PC-3 (cell line): Measurements from ENCODE around the gene TENM4.

Experiments
- EZH2 ChIP-seq: fragments of 300-600 bp; sonication (generic); IDR thresholded peaks from one replicate; pipeline ENCODE4 v1.6.1; 2017; ENCODE audit warnings: antibody characterized with exemption, mild to moderate bottlenecking, low read length; ENCODE audit not compliant: unreplicated experiment
- EZH2phosphoT487 ChIP-seq: fragments of 300-600 bp; sonication (generic); IDR thresholded peaks from 2 replicates; pipeline ENCODE4 v1.6.1; 2018; ENCODE audit warnings: mild to moderate bottlenecking, antibody characterized with exemption, low read length, borderline replicate concordance
- TF ChIP-seq, protein P1 (sequence below): fragments of 300-600 bp; sonication (generic); conservative IDR thresholded peaks from 2 replicates; pipeline ENCODE4 v1.5.1; 2017; ENCODE audit warnings: antibody characterized with exemption, low read depth, mild to moderate bottlenecking, low read length

DNA sequence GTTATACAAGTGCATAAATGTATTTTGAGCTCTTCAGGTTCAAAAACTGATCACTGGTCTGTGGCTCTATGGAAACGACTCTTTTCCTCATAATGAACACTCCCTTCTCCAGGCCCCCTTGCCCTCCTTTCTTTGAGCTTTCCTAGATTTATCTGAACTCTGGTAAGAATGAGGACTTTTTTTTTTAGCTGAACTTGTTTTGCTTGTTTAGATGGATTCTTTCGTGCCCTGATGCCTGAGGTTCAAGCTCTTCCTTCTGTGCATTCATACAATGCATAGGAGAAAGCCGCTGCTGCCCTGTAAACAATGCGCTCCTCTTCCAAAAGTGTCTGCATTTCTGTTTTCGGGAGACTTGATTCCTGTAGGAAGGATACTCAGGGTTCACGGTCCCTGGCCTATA is 205.1 kb downstream of the TENM4 start:
- TF ChIP-seq EZH2phosphoT487: no peak
- TF ChIP-seq, protein P1, sequence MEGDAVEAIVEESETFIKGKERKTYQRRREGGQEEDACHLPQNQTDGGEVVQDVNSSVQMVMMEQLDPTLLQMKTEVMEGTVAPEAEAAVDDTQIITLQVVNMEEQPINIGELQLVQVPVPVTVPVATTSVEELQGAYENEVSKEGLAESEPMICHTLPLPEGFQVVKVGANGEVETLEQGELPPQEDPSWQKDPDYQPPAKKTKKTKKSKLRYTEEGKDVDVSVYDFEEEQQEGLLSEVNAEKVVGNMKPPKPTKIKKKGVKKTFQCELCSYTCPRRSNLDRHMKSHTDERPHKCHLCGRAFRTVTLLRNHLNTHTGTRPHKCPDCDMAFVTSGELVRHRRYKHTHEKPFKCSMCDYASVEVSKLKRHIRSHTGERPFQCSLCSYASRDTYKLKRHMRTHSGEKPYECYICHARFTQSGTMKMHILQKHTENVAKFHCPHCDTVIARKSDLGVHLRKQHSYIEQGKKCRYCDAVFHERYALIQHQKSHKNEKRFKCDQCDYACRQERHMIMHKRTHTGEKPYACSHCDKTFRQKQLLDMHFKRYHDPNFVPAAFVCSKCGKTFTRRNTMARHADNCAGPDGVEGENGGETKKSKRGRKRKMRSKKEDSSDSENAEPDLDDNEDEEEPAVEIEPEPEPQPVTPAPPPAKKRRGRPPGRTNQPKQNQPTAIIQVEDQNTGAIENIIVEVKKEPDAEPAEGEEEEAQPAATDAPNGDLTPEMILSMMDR: no peak
- TF ChIP-seq EZH2: no peak
